Bronchial epithelial cell (primary cell): Measurements from ENCODE around the gene CXCL1. TPM values are rescaled to one million over a fixed set of nuclear protein-coding genes. Genes with fewer than 3 reads are reported as not detected.
A peak's percentile ranks its signal among the peaks of the same experiment; 100 is the strongest.

Source experiments
- DNase-seq: peaks from one replicate; pipeline ENCODE4 v3.0.0-alpha.2; 2010; ENCODE audit warnings: low read depth
- FAIRE-seq: peaks from 2 replicates; lab custom pipeline; 2011; peaks lifted over from hg19 to GRCh38; lab: Jason Lieb, UNC
- H3K27me3 ChIP-seq: 2 replicates; pipeline ENCODE4 v1.5.1; 2011; ENCODE audit warnings: low read length; ENCODE audit not compliant: control insufficient read depth, insufficient read depth
- H3K36me3 ChIP-seq: 2 replicates; pipeline ENCODE4 v1.5.1; 2011; ENCODE audit warnings: low read length; ENCODE audit not compliant: control insufficient read depth, insufficient read depth
- H3K4me3 ChIP-seq: 2 replicates; pipeline ENCODE4 v1.5.1; 2011; ENCODE audit warnings: mild to moderate bottlenecking, low read depth, low read length, control low read depth
- CTCF ChIP-seq: IDR thresholded peaks from 2 replicates; pipeline ENCODE4 v1.5.1; 2011; ENCODE audit warnings: mild to moderate bottlenecking, moderate library complexity, low read length, control low read depth, inconsistent platforms; ENCODE audit not compliant: insufficient read depth, severe bottlenecking
- total RNA-seq: library from RNA; depleted of rRNA; stranded (reverse); fragments of >200 nt; gene quantifications from 2 replicates; pipeline ENCODE4 v1.2.1, GENCODE V29; 2014

Gene CXCL1
- total RNA-seq, 1 donor from 2014 or later: 4.2 TPM

GRCh38 chr4:73916172-73916925, 47.2 kb downstream of the CXCL1 start:
- DNase-seq (no peak), FAIRE-seq (no peak)
- TF ChIP-seq CTCF: no peak
- H3K27me3 ChIP-seq: no peaks in the 10 kb centered on the region
- no peak overlapping the region for H3K4me3 ChIP-seq
- H3K36me3 ChIP-seq: no peaks in the 10 kb centered on the region

DNA sequence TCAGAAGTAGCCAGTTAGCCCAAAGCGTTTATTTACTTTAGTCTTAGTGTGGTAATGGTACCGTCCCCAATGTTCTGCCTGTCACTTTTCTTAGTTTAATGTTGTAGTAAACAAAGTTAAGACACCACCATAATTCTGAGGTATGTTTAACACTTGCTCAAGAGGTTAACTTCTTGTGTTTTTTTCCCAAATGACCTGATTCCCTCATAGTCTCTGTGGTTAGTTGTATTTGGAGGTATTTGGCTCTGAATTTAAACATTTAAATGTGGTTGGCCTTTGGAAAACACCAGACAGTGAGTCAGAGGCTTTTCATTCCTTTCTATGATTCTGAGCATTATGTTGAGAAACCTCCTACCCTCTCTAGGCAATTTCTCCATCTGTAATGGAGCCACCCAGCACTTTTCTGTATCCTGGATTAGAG, 47.9 kb downstream of the CXCL1 start:
- Histone ChIP-seq H3K27me3 (no peaks in the 10 kb centered on the region), H3K36me3 (no peaks in the 10 kb centered on the region), H3K4me3 (no peak overlapping the region)
- FAIRE-seq (no peak), DNase-seq (peak; percentile 96)
- TF ChIP-seq CTCF: no peak

GRCh38 chr4:73918058-73918457, 48.9 kb downstream of the CXCL1 start:
- FAIRE-seq (no peak), DNase-seq (no peak)
- no peak for TF ChIP-seq CTCF
- Histone ChIP-seq H3K36me3 (no peaks in the 10 kb centered on the region), H3K27me3 (no peaks in the 10 kb centered on the region), H3K4me3 (no peak overlapping the region)

- peak; percentile 86 for FAIRE-seq
- TF ChIP-seq CTCF: no peak
- Histone ChIP-seq H3K36me3 (no peaks in the 10 kb centered on the region), H3K4me3 (no peak overlapping the region), H3K27me3 (no peaks in the 10 kb centered on the region)
- DNase-seq: peak; percentile 23
These were observed 50.5 kb downstream of the CXCL1 start for GRCh38 chr4:73919691-73920090.

Other genes starting within 250 kb of the CXCL1 start
- 7.4 and 14.8 TPM in 2 replicates for gene RASSF6, start 249.0 kb upstream of the CXCL1 start, total RNA-seq
- 1.8 and 2.9 TPM in 2 replicates for gene CXCL8, start 128.8 kb upstream of the CXCL1 start, total RNA-seq
- gene CXCL6, start 32.7 kb upstream of the CXCL1 start, total RNA-seq: 0.26 TPM in 1 of 2 replicates, not detected in the other
- gene PF4V1, start 16.1 kb upstream of the CXCL1 start, total RNA-seq: 1.6 TPM in 1 of 2 replicates, not detected in the other
- not detected in 2 replicates for gene PF4, start 112.6 kb downstream of the CXCL1 start, total RNA-seq
- 0.13 and 0.26 TPM in 2 replicates for gene PPBP, start 118.8 kb downstream of the CXCL1 start, total RNA-seq
- 0.51 and 0.53 TPM in 2 replicates for gene CXCL5, start 129.3 kb downstream of the CXCL1 start, total RNA-seq
- 0.26 and 1.2 TPM in 2 replicates for gene CXCL3, start 169.3 kb downstream of the CXCL1 start, total RNA-seq
- 5.5 and 7.9 TPM in 2 replicates for gene CXCL2, start 229.8 kb downstream of the CXCL1 start, total RNA-seq